T-helper 1 cell treated with Interleukin-12 subunit alpha and Interleukin-12 subunit beta and Interleukin-4 antibody, amounts not matched to agents 30 ng/mL and 1 ng/mL, for 36 hours (primary cell): ENCODE data around the gene RAB35. TPM values are rescaled to one million over a fixed set of nuclear protein-coding genes. Genes with fewer than 3 reads are reported as not detected.
"Not testable (repeated sequence)": the region's sequence is repeated elsewhere in the genome, so short reads cannot be mapped to it uniquely, and the experiment has no call there.

ENCODE experiments used
- intact Hi-C: fragments of 100-400 bp; cut with micrococcal nuclease; formaldehyde crosslinking; loops from one replicate; pipeline ENCODE4 v1.15.1; 2024
- total RNA-seq: library from RNA; stranded (reverse); gene quantifications from 2 replicates; pipeline ENCODE4 v1.2.3, GENCODE V29; 2022

RAB35 gene
- total RNA-seq, 1 donor from 2014 or later = 96.6 TPM

GRCh38 chr12:120062976-120063579 lies 53.5 kb downstream of the RAB35 start:
- intact Hi-C loops = no loop called here

- intact Hi-C loops = no loop called here
Observed at GRCh38 chr12:120061575-120062214, 54.9 kb downstream of the RAB35 start.

DNA sequence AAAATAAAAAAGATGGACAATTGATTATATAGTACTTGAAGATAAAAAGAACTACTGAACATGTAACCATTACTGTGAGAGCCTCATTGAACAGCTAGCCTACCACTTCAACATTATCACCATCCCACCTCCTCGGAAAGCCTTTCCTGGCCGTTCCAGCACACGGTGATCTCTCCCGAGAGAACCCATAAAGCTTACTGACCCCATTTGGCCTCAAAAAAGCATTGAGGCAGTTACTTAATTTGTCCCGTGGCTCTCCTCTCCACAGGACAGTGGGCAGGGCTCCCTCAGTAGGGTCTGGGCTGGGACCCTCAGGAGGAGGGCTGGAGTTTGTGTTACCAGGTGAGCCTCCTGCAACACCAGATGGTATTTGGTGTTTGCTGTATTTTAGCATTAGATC lies 55.8 kb downstream of the RAB35 start:
- intact Hi-C loops = no loop called here

DNA sequence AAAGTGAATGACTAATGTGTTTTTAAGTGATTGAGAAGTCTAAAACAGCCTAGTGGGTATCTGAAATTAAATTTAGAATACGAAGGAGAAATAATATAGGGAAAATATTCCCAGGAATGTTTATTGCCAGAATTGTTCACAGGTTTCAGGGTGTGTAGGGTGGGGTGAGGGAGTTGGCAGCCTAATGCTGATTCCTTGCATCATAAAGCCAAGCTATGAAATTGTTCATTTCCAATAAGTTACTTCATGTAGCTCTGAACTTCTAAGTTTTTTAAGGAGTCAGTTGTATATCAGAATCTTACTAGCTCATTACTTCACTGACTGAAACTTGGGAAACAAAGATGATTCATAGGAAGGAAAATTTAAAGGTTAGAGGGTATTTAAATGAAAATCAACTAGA lies 56.4 kb downstream of the RAB35 start:
- intact Hi-C loops = no loop called here

- intact Hi-C loops = no loop called here
Observed at GRCh38 chr12:120056739-120057138, 59.8 kb downstream of the RAB35 start.

GRCh38 chr12:120055231-120056000 lies 61.1 kb downstream of the RAB35 start:
- intact Hi-C loops = no loop called here

- intact Hi-C loops = no loop called here
Observed at GRCh38 chr12:120054293-120054692, 62.3 kb downstream of the RAB35 start.

- intact Hi-C loops = no loop called here
Observed at GRCh38 chr12:120051535-120051934, 65.0 kb downstream of the RAB35 start.

DNA sequence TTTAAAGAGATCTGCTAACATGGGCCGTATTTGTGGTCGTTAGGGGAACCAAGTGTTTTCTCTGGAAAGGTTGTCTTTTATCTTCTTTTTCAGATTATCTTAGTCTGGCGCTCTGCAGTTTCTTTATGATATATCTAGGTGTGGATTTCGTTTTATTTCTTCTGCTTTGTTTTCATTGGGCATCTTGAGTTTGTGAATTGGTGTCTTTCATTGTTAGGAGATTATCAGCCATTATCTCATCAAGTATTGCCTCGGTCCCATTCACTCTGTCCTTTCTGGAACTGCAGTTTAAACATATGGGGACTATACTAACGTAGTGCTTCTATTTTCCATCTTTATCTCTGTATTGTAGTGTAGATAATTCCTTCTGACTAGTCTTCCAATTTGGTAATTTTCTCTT lies 67.1 kb downstream of the RAB35 start:
- intact Hi-C loops = no loop called here

DNA sequence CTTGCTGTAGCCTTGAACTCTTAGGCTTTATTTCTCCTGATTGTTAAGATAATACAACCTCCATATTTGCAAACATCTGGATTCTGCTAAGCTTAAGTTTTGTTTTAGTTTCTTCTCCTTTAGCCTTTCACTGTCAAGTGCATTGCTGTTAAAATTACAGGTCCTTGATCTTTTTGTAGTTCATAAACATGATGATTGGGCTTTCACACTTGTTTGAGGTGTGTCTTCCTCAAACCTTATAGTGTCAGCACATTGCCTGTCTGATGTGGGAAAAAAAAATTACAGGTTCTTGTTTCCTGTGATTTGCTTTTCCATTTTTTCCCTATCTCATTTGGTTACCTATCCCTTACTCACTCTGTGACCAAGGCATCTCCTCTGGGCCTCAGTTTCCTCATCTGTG lies 68.3 kb downstream of the RAB35 start:
- intact Hi-C loops = no loop called here

DNA sequence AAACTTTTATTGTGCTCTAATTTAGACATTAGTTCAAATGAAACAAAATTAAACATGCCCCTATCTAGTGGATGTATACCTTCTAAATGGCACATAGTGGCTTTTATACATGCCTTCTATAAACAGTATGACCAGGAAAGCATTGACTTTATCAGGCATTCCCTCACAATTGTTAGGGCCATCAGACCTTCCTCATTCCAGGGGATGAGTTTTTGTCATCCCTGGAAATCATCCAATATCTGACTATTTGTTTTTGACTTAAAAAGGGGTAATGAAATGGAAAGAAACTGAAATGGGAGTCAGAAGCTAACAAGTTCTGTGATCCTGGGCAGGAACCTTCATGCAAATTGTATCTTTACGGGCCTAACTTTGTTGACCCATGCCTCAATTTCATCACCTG lies 69.5 kb downstream of the RAB35 start:
- intact Hi-C loops = no loop called here

- intact Hi-C loops = not testable (repeated sequence)
Observed at GRCh38 chr12:120045367-120045766, 71.2 kb downstream of the RAB35 start.

Other genes starting within 250 kb of the RAB35 start
- gene CIT, start 239.4 kb downstream of the RAB35 start, total RNA-seq = 54.2 and 60.8 TPM in 2 replicates
- gene BICDL1, start 127.5 kb downstream of the RAB35 start, total RNA-seq = 99.4 and 106 TPM in 2 replicates
- gene GCN1, start 78.0 kb upstream of the RAB35 start, total RNA-seq = 132 and 140 TPM in 2 replicates
- gene RPLP0, start 84.4 kb upstream of the RAB35 start, total RNA-seq = 1,912 and 1,920 TPM in 2 replicates
- 197 TPM in 2 replicates for gene PXN, start 149.0 kb upstream of the RAB35 start, total RNA-seq
- 6,804 and 7,048 TPM in 2 replicates for gene RNU4-2, start 175.2 kb upstream of the RAB35 start, total RNA-seq
- 2,820 and 2,977 TPM in 2 replicates for gene RNU4-1, start 176.5 kb upstream of the RAB35 start, total RNA-seq
- 1.6 and 3.0 TPM in 2 replicates for gene SIRT4, start 185.6 kb upstream of the RAB35 start, total RNA-seq
- gene PLA2G1B, start 211.0 kb upstream of the RAB35 start, total RNA-seq = not detected in 2 replicates